Hematopoietic multipotent progenitor cell treated with erythropoietin and hydrocortisone succinate and interleukin-3 and kit ligand, for 17 days (in vitro differentiated cells): ENCODE data around the gene PHKG1.
A peak's percentile ranks its signal among the peaks of the same experiment; 100 is the strongest.
"Not testable (repeated sequence)": the region's sequence is repeated elsewhere in the genome, so short reads cannot be mapped to it uniquely, and the experiment has no call there.

Source experiments
- DNase-seq: peaks from one replicate; pipeline ENCODE4 v3.0.0-alpha.2; 2015; ENCODE audit warnings: low spot score

PHKG1 gene

GRCh38 chr7:56083150-56083785 lies 9.5 kb downstream of the PHKG1 start:
- DNase-seq: no peak

- no peak for DNase-seq
Measured at GRCh38 chr7:56081626-56082340, 11.0 kb downstream of the PHKG1 start.

- DNase-seq: not testable (repeated sequence)
Measured at GRCh38 chr7:56080726-56081435, 11.9 kb downstream of the PHKG1 start.

- no peak for DNase-seq
Measured at GRCh38 chr7:56079450-56080185, 13.1 kb downstream of the PHKG1 start.

GRCh38 chr7:56078196-56078595 lies 14.6 kb downstream of the PHKG1 start:
- no peak for DNase-seq

GRCh38 chr7:56077681-56078080 lies 15.1 kb downstream of the PHKG1 start:
- no peak for DNase-seq

GRCh38 chr7:56074371-56074791 lies 18.4 kb downstream of the PHKG1 start:
- peak; percentile 86 for DNase-seq

- DNase-seq: not testable (repeated sequence)
Measured at GRCh38 chr7:56066376-56066775, 26.4 kb downstream of the PHKG1 start.

- peak; percentile 90 for DNase-seq
Measured at GRCh38 chr7:56063882-56064625, 28.7 kb downstream of the PHKG1 start, which contains the start of gene SUMF2. Gene SUMF2, plus strand, starts transcription at chr7:56064286. Its CDS starts 26 bp downstream, at chr7:56064312.

GRCh38 chr7:56063500-56063881 lies 29.3 kb downstream of the PHKG1 start:
- no peak for DNase-seq

- no peak for DNase-seq
Measured at GRCh38 chr7:56062382-56062781, 30.4 kb downstream of the PHKG1 start.

- no peak for DNase-seq
Measured at GRCh38 chr7:56053993-56054392, 38.8 kb downstream of the PHKG1 start.

- DNase-seq: no peak
Measured at GRCh38 chr7:56053379-56053778, 39.4 kb downstream of the PHKG1 start.

- peak; percentile 93 for DNase-seq
Measured at GRCh38 chr7:56051339-56052191, 41.2 kb downstream of the PHKG1 start, which contains the start of the genes CCT6A and PSPH. Gene CCT6A, plus strand, starts transcription at chr7:56051765. Its CDS starts 84 bp downstream, at chr7:56051849. Gene PSPH, minus strand, starts transcription at chr7:56051444. Its CDS starts 30,232 bp downstream, at chr7:56021212.

- DNase-seq: no peak
Measured at GRCh38 chr7:56051053-56051338, 41.8 kb downstream of the PHKG1 start.

GRCh38 chr7:56048763-56049162 lies 44.0 kb downstream of the PHKG1 start:
- DNase-seq: not testable (repeated sequence)

GRCh38 chr7:56048245-56048644 lies 44.5 kb downstream of the PHKG1 start:
- no peak for DNase-seq

- peak; percentile 27 for DNase-seq
Measured at GRCh38 chr7:56047446-56048116, 45.2 kb downstream of the PHKG1 start.

GRCh38 chr7:56046721-56047445 lies 45.9 kb downstream of the PHKG1 start:
- DNase-seq: no peak
